WI38 (cell line): ENCODE measurements around the gene MORN2.
A peak's percentile ranks its signal among the peaks of the same experiment; 100 is the strongest.

Experiments used
- H3K4me3 ChIP-seq: 2 replicates; pipeline ENCODE4 v1.5.1; 2011; ENCODE audit warnings: low read depth, mild to moderate bottlenecking, control low read depth, low read length
- CTCF ChIP-seq: IDR thresholded peaks from 2 replicates; pipeline ENCODE4 v1.5.1; 2012; ENCODE audit warnings: low read depth, mild to moderate bottlenecking, control low read depth, low read length

Gene MORN2

GRCh38 chr2:38873763-38874162 lies 2.0 kb upstream of the MORN2 start:
- H3K4me3 ChIP-seq = no peak overlapping the region
- no peak for TF ChIP-seq CTCF

- no peak for TF ChIP-seq CTCF
Measured at GRCh38 chr2:38875227-38875575, 575 bp upstream of the MORN2 start.

GRCh38 chr2:38876407-38876806 lies 631 bp downstream of the MORN2 start:
- peak overlapping the region; percentile 77 for H3K4me3 ChIP-seq
- TF ChIP-seq CTCF = no peak

More at GRCh38 chr2:38875227-38875575, 575 bp upstream of the MORN2 start:
- H3K4me3 ChIP-seq = peak overlapping the region; percentile 77

GRCh38 chr2:38886063-38886462 lies 10.3 kb downstream of the MORN2 start:
- no peak for TF ChIP-seq CTCF
- no peak overlapping the region for H3K4me3 ChIP-seq

GRCh38 chr2:38887347-38887746 lies 11.6 kb downstream of the MORN2 start:
- TF ChIP-seq CTCF = no peak

GRCh38 chr2:38887902-38888554 lies 12.3 kb downstream of the MORN2 start:
- TF ChIP-seq CTCF = no peak
- no peak overlapping the region for H3K4me3 ChIP-seq

More at GRCh38 chr2:38887347-38887746, 11.6 kb downstream of the MORN2 start:
- no peak overlapping the region for H3K4me3 ChIP-seq

GRCh38 chr2:38889045-38889444 lies 13.3 kb downstream of the MORN2 start:
- TF ChIP-seq CTCF = no peak
- no peak overlapping the region for H3K4me3 ChIP-seq
